DOHH2 (cell line): Measurements from ENCODE around the gene CENPT.

Experiments
- H3F3A ChIP-seq: fragments of 200-600 bp; sonication (generic), shearing (Covaris generic); 2 replicates; pipeline ENCODE4 v1.6.0; 2016; ENCODE audit warnings: antibody characterized with exemption, mild to moderate bottlenecking; ENCODE audit not compliant: control insufficient read depth, insufficient read depth
- H3K27ac ChIP-seq: fragments of 200-600 bp; sonication (generic); 2 replicates; pipeline ENCODE4 v1.5.1; 2014; ENCODE audit warnings: low read depth, mild to moderate bottlenecking, low read length, moderate library complexity
- H3K27me3 ChIP-seq: fragments of 200-600 bp; sonication (generic); 2 replicates; pipeline ENCODE4 v1.6.1; 2014; ENCODE audit warnings: mild to moderate bottlenecking, low read length, mixed read lengths; ENCODE audit not compliant: control insufficient read depth
- H3K36me3 ChIP-seq: fragments of 200-600 bp; sonication (generic); 2 replicates; pipeline ENCODE4 v1.6.1; 2014; ENCODE audit warnings: mild to moderate bottlenecking, low read length, moderate library complexity, mixed read lengths; ENCODE audit not compliant: control insufficient read depth
- H3K4me1 ChIP-seq: fragments of 200-600 bp; sonication (generic); 2 replicates; pipeline ENCODE4 v1.6.1; 2014; ENCODE audit warnings: mild to moderate bottlenecking, low read length, mixed read lengths; ENCODE audit not compliant: control insufficient read depth
- H3K4me2 ChIP-seq: fragments of 200-600 bp; sonication (generic); 2 replicates; pipeline ENCODE4 v1.6.0; 2014; ENCODE audit warnings: mild to moderate bottlenecking, low read length, moderate library complexity
- H3K4me3 ChIP-seq: fragments of 200-600 bp; sonication (generic); 2 replicates; pipeline ENCODE4 v1.5.1; 2014; ENCODE audit warnings: mild to moderate bottlenecking, low read length, mixed read lengths
- H3K79me2 ChIP-seq: fragments of 200-600 bp; sonication (generic); 2 replicates; pipeline ENCODE4 v1.6.1; 2014; ENCODE audit warnings: mild to moderate bottlenecking, low read length, mixed read lengths; ENCODE audit not compliant: control insufficient read depth
- H3K9me2 ChIP-seq: fragments of 200-600 bp; sonication (generic); replicated peaks from 2 replicates; pipeline ENCODE4 v1.6.1; 2014; ENCODE audit warnings: mild to moderate bottlenecking, low read length, mixed read lengths; ENCODE audit not compliant: control insufficient read depth
- H3K9me3 ChIP-seq: fragments of 200-600 bp; sonication (generic); 2 replicates; pipeline ENCODE4 v1.6.1; 2014; ENCODE audit warnings: antibody characterized with exemption, low read length, mixed read lengths; ENCODE audit not compliant: control insufficient read depth, insufficient read depth
- H4K20me1 ChIP-seq: fragments of 200-600 bp; sonication (generic); 2 replicates; pipeline ENCODE4 v1.6.0; 2014; ENCODE audit warnings: low read depth, mild to moderate bottlenecking, antibody characterized with exemption, low read length, moderate library complexity; ENCODE audit not compliant: control insufficient read depth, insufficient read depth
- CTCF ChIP-seq: fragments of 200-600 bp; sonication (generic); IDR thresholded peaks from one replicate; pipeline ENCODE4 v1.5.1; 2014; ENCODE audit warnings: antibody characterized with exemption, mild to moderate bottlenecking, low read depth, low read length; ENCODE audit not compliant: poor library complexity, severe bottlenecking
- EZH2phosphoT487 ChIP-seq: fragments of 200-600 bp; sonication (generic); IDR thresholded peaks from 2 replicates; pipeline ENCODE4 v1.6.1; 2017; ENCODE audit warnings: borderline replicate concordance, mild to moderate bottlenecking, antibody characterized with exemption, low read length, moderate library complexity, mixed read lengths

Gene CENPT

DNA sequence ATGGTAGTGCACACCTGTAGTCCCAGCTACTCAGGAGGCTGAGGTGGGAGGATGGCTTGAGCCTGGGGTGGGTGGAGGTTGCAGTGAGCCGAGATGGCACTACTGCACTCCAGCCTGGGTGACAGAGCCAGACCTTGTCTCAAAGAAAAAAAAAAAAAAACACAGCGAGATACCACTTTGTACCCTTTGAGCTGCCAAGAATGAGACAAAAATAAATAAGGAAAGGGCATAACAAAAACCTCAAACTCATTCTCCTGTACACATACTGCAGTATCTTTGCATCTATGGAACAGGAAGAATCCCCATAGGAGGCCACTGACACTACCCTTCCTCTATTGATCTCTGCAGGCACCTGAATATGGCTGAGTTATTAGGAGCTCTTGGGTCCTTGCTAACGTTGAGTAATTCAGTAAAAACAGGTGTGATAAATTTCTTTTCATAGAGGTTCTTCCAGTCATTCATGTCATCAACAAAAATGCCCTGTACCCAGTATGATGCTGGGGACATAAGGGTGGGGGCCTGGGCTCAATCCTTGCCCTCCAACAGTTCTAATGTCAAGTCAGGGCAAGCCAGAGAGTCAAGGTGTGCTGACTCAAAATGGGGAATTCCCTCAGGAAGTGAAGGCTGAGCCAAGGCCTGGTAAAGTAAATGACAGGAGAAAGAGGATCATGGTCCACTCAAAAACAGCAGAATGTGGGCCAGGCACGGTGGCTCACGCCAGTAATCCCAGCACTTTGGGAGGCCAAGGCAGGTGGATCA is 68.1 kb downstream of the CENPT start:
- Histone ChIP-seq H3K9me3 (no peaks in the 10 kb centered on the region), H3K27ac (no peak overlapping the region), H3K9me2 (no peaks in the 10 kb centered on the region), H3K27me3 (no peaks in the 10 kb centered on the region), H4K20me1 (no peaks in the 10 kb centered on the region), H3K4me2 (no peak overlapping the region), H3K4me3 (no peak overlapping the region), H3F3A (no peaks in the 10 kb centered on the region), H3K79me2 (peaks cover 11% of the 10 kb centered on the region), H3K36me3 (no peaks in the 10 kb centered on the region), H3K4me1 (no peaks in the 10 kb centered on the region)
- TF ChIP-seq CTCF = no peak
- TF ChIP-seq EZH2phosphoT487 = no peak
